GM23248 (cell line): ENCODE data around the gene ZNF519.
"Not testable (repeated sequence)": the region's sequence is repeated elsewhere in the genome, so short reads cannot be mapped to it uniquely, and the experiment has no call there.

Experiments
- EZH2 ChIP-seq: fragments of 200-600 bp; sonication (generic); IDR thresholded peaks from 2 replicates; pipeline ENCODE4 v1.6.1; 2018; ENCODE audit warnings: antibody characterized with exemption, mild to moderate bottlenecking; ENCODE audit not compliant: insufficient read depth, poor library complexity, severe bottlenecking
- EZH2phosphoT487 ChIP-seq: fragments of 200-600 bp; sonication (generic); IDR thresholded peaks from 2 replicates; pipeline ENCODE4 v1.6.1; 2018; ENCODE audit warnings: antibody characterized with exemption, moderate library complexity, mild to moderate bottlenecking, low read depth; ENCODE audit not compliant: insufficient read depth

GRCh38 chr18:14172142-14173115 lies 40.2 kb upstream of the ZNF519 start:
- TF ChIP-seq EZH2phosphoT487, EZH2: not testable (repeated sequence)
